ENCODE measurements around the gene DDX28. TPM values are rescaled to one million over a fixed set of nuclear protein-coding genes. Genes with fewer than 3 reads are reported as not detected.

DDX28 gene
- total and polyA plus RNA-seq, 2 donors (not counting 3 experiments of a cell fraction or from before 2014, with no cell fraction given) = 8.4 to 12.5 TPM

DNA sequence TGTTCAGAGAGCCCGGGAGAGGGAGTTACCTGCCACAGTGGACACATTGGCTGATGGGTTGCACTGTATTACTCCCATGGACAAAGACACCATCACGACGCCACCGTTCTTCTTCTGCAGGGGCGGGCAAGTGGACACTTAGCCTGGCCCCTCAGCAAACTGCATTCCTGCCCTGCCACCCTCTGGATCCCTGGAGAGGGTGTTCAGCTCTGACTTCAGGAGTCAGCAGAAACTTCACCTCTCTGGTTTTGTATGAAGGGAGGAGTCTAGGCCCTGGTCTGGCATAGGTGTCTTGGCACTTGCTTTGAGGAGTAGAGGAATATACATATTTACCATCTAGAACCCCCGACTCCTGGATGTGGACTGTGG is 33.0 kb downstream of the DDX28 start:
- H3K4me2 ChIP-seq (ENCODE audit: insufficient read depth, low read length) = no peak overlapping the region
- H2AFZ ChIP-seq (ENCODE audit: low read depth, low read length) = no peak overlapping the region
- H3K9ac ChIP-seq (replicated peaks; ENCODE audit: extremely low read depth, insufficient read depth, low read length) = no peak overlapping the region
- H3K4me1 ChIP-seq (ENCODE audit: control insufficient read depth, extremely low read depth, insufficient read depth, low read length) = peaks cover 5% of the 10 kb centered on the region
- H3K27ac ChIP-seq (ENCODE audit: insufficient read depth, low read depth, low read length) = no peak overlapping the region
- H3K4me3 ChIP-seq (replicated peaks in 1 of 3; ENCODE audit: insufficient read depth in 1 of 3, low read depth in 1 of 3, low read length in 3 of 3) = no peak overlapping the region
- H3K27me3 ChIP-seq (ENCODE audit: control insufficient read depth in 2 of 2, insufficient read depth in 2 of 2, low read length in 2 of 2) = no peaks in the 10 kb centered on the region
- POLR2A ChIA-PET = no interaction called here
- BruUV-seq (replicated peaks) = no TSS peak
- TF ChIP-seq POLR2A (IDR thresholded peaks at IDR 0.05; ENCODE audit: low read depth, low read length) (no peak), FOS (IDR thresholded peaks at IDR 0.05; ENCODE audit: borderline replicate concordance, insufficient read depth, low read length) (no peak), POLR2AphosphoS5 (IDR thresholded peaks at IDR 0.05; ENCODE audit: insufficient read depth, low read depth, low read length) (no peak), MYC (IDR thresholded peaks at IDR 0.05; ENCODE audit: low read depth, low read length) (no peak), JUN (IDR thresholded peaks at IDR 0.05; ENCODE audit: borderline replicate concordance, insufficient read depth, insufficient read length, low read depth) (no peak), EZH2 (IDR thresholded peaks at IDR 0.05; ENCODE audit: borderline replicate concordance, low read depth, low read length, severe bottlenecking) (no peak), GATA2 (IDR thresholded peaks at IDR 0.05; ENCODE audit: insufficient read depth, insufficient read length, low read depth, low read length) (no peak)
- TF ChIP-seq, protein P1, sequence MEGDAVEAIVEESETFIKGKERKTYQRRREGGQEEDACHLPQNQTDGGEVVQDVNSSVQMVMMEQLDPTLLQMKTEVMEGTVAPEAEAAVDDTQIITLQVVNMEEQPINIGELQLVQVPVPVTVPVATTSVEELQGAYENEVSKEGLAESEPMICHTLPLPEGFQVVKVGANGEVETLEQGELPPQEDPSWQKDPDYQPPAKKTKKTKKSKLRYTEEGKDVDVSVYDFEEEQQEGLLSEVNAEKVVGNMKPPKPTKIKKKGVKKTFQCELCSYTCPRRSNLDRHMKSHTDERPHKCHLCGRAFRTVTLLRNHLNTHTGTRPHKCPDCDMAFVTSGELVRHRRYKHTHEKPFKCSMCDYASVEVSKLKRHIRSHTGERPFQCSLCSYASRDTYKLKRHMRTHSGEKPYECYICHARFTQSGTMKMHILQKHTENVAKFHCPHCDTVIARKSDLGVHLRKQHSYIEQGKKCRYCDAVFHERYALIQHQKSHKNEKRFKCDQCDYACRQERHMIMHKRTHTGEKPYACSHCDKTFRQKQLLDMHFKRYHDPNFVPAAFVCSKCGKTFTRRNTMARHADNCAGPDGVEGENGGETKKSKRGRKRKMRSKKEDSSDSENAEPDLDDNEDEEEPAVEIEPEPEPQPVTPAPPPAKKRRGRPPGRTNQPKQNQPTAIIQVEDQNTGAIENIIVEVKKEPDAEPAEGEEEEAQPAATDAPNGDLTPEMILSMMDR (IDR thresholded peaks at IDR 0.05; ENCODE audit: extremely low read depth in 1 of 2, insufficient read depth in 1 of 2, low read depth in 1 of 2, low read length in 2 of 2) = no peak
- TF ChIP-seq, protein P2, sequence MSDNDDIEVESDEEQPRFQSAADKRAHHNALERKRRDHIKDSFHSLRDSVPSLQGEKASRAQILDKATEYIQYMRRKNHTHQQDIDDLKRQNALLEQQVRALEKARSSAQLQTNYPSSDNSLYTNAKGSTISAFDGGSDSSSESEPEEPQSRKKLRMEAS (IDR thresholded peaks at IDR 0.05; ENCODE audit: insufficient read depth, insufficient read length) = no peak
- CTCF ChIA-PET = interaction anchor here (1.0 to 2.4 kb wide), 3 partner anchors 13 to 51 kb away, joined by 3 to 6 read pairs (median 5); no protein-coding TSS in a partner anchor
- no peaks in the 10 kb centered on the region for H3K79me2 ChIP-seq (ENCODE audit: control insufficient read depth, insufficient read depth, low read length)
- H3K36me3 ChIP-seq (ENCODE audit: control insufficient read depth in 2 of 2, extremely low read depth in 1 of 2, insufficient read depth in 2 of 2, low read length in 2 of 2) = no peaks in the 10 kb centered on the region
- no peak for DNase-seq (ENCODE audit: low read depth, low spot score)
- dilution Hi-C loops (cut with MboI; ENCODE audit: extremely low pct_ligation_motif_present, low sequenced_read_pairs) = no loop called here
- H3K9me1 ChIP-seq (replicated peaks; ENCODE audit: control insufficient read depth, extremely low read depth, insufficient read depth, low read length) = no peaks in the 10 kb centered on the region
- intact Hi-C loops (cut with micrococcal nuclease) = no loop called here
- FAIRE-seq = no peak
- no peaks in the 10 kb centered on the region for H4K20me1 ChIP-seq (replicated peaks; ENCODE audit: control insufficient read depth, extremely low read depth, insufficient read depth, low read length)
- no peaks in the 10 kb centered on the region for H3K9me3 ChIP-seq (replicated peaks; ENCODE audit: control insufficient read depth, insufficient read depth, low read length)
